SK-N-MC (cell line): ENCODE results near the gene AHSA1.

Experiments used
- DNase-seq: peaks from one replicate; pipeline ENCODE4 v3.0.0-alpha.2; 2011; ENCODE audit warnings: low read depth, low spot score
- H3K27ac ChIP-seq: fragments of 200-600 bp; sonication (generic); 2 replicates; pipeline ENCODE4 v1.5.1; 2016; ENCODE audit warnings: mixed run types
- H3K36me3 ChIP-seq: fragments of 200-600 bp; sonication (generic); 2 replicates; pipeline ENCODE4 v1.6.1; 2017; ENCODE audit warnings: antibody characterized with exemption, low read length, mixed read lengths; ENCODE audit not compliant: insufficient read depth
- H3K4me3 ChIP-seq: fragments of 200-600 bp; sonication (generic); 2 replicates; pipeline ENCODE4 v1.5.1; 2016
- H3K9ac ChIP-seq: fragments of 200-600 bp; sonication (generic); 2 replicates; pipeline ENCODE4 v1.8.0; 2017; ENCODE audit warnings: mixed run types, mixed read lengths; ENCODE audit not compliant: insufficient read length
- H3K9me3 ChIP-seq: fragments of 200-600 bp; sonication (generic); 2 replicates; pipeline ENCODE4 v1.6.1; 2017; ENCODE audit warnings: low read depth, mild to moderate bottlenecking, antibody characterized with exemption, low read length, moderate library complexity, mixed read lengths
- EZH2 ChIP-seq: fragments of 200-600 bp; sonication (generic); IDR thresholded peaks from one replicate; pipeline ENCODE4 v1.6.1; 2017; ENCODE audit warnings: antibody characterized with exemption
- FOXP2 ChIP-seq: optimal IDR thresholded peaks from 2 replicates; pipeline ENCODE3; 2011; ENCODE audit warnings: mild to moderate bottlenecking, moderate library complexity; ENCODE audit not compliant: insufficient read depth; ENCODE audit errors: extremely low read length, control extremely low read depth
- POLR2AphosphoS5 ChIP-seq: IDR thresholded peaks from 2 replicates; pipeline ENCODE4 v1.6.1; 2012; ENCODE audit warnings: mild to moderate bottlenecking, low read depth, low read length, borderline replicate concordance

AHSA1 gene

DNA sequence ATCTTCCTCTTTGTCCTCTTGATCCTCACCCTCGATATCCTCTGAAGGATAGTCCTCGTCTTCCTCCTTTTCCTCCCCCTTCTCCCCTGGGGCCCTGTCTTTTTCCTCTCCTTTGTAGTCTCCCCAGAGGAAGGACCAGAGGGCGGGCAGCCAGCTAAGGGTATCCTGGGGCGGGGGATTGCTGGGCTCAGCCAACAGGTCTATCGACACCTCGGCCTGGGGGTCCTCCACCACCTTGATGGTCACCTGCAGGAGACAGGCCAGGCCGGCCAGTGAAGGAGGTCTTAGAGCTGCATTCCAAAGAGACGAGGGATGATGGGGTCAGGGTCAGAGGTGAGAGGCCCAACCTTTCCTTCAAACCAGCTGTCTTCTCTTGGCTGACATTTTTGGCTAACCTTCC lies 24.5 kb downstream of the AHSA1 start:
- H3K9ac ChIP-seq, result no peak overlapping the region
- no peak overlapping the region for H3K27ac ChIP-seq
- H3K36me3 ChIP-seq, result no peaks in the 10 kb centered on the region
- H3K4me3 ChIP-seq, result no peak overlapping the region
- DNase-seq, result no peak
- TF ChIP-seq FOXP2 (no peak), EZH2 (no peak), POLR2AphosphoS5 (no peak)
- no peaks in the 10 kb centered on the region for H3K9me3 ChIP-seq

DNA sequence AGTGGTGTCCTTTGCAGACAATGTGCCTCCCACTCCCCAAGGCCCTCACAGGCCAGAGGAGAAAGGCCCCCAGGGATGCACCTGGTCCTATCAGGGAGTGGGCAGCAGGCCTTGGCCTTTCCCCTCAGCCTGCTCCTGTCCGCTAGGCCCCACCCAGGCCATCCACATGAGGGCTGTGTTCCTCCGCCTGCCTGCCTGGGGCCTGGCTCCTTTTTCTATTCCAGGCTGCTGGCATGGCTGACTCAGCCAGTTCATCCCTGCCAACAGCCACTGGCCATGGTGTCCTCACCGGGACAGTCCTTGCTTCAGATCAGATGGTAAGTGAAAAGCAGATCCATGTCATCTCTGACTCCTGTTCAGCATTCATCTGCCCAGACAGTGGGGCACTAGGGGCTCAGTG lies 27.4 kb downstream of the AHSA1 start:
- DNase-seq, result no peak
- H3K4me3 ChIP-seq, result no peak overlapping the region
- H3K9ac ChIP-seq, result no peak overlapping the region
- no peak for TF ChIP-seq POLR2AphosphoS5
- no peak overlapping the region for H3K27ac ChIP-seq
- H3K36me3 ChIP-seq, result no peaks in the 10 kb centered on the region
- H3K9me3 ChIP-seq, result no peaks in the 10 kb centered on the region

DNA sequence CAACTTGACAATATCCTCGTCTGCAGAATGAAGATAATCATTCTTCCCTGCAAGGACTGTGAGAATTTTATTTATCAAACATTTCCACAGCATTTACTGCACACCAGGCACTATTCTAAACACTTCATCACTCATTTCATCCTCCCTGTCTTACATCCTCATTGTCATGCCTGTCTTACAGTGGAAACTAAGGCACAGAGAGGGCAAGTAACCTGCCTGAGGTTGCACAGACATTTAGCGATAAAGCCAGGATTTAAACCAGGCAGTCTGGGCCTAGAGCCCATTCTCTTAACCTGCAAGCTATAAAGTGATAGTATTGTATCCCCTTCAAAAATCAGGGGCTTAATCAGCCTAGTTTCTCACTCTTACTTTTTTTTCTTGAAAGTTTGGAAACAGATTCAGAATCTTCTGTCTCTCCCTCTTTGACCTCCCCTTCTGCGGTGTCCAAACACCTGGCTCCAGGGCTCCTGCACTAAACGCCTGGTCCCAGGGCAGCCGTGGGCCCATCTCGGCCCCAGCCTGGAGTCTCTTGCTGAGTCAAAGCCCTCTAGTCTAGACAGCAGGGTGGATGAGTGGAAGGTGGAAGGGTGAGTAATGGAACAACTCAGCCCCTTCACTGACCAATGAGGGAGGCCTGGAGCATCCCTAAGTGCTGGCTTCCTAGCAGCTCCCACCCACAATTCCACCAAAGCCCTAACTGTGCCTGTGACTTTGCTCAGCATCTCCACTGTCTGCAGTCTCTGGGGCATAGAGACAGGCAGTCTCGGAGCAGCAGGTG lies 28.2 kb downstream of the AHSA1 start:
- no peak overlapping the region for H3K4me3 ChIP-seq
- TF ChIP-seq POLR2AphosphoS5 (no peak), EZH2 (no peak), FOXP2 (no peak)
- H3K9me3 ChIP-seq, result no peaks in the 10 kb centered on the region
- no peak for DNase-seq
- no peaks in the 10 kb centered on the region for H3K36me3 ChIP-seq
- no peak overlapping the region for H3K27ac ChIP-seq
- no peak overlapping the region for H3K9ac ChIP-seq

DNA sequence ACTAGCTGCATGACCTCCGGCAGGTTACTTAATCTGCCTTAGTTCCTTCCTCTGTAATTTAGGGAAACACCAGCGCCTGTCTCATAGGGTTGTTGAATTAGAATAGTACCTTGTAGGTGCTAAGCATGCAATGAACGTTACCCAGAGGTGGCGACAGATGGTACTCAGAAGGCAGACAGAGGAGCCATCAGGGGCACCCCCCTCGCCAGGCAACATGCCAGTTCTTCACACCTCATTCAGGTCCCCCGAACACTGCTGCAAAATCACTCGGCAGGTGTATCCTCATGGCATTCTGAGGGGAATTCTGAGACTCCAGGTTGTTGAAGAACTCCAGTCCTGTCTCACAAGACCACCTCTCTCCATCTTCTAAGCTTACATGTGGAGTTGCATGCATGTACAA lies 30.7 kb downstream of the AHSA1 start:
- TF ChIP-seq POLR2AphosphoS5, result no peak
- TF ChIP-seq FOXP2, result no peak
- TF ChIP-seq EZH2, result no peak
- Histone ChIP-seq H3K36me3 (no peaks in the 10 kb centered on the region), H3K9ac (no peak overlapping the region), H3K27ac (no peak overlapping the region), H3K4me3 (no peak overlapping the region), H3K9me3 (no peaks in the 10 kb centered on the region)
- DNase-seq, result no peak

DNA sequence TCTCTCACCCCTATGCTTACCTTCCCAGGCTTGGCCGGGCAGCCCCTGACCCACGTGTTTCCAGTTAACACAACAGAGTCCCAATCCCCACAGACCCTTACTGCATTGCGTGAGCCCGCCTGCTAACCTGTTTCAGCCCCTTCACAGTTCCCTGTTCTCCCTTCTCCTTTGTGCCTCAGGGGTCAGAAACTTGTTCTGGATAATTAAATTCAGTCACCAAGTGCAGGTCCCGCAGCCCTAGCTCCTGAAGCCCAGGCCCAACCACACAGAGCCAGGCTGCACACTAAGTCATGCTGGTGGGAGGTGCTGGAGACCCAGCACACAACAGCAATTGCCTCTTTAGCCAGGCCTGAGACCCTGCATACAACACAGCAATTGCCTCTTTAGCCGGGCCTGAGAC lies 31.1 kb downstream of the AHSA1 start:
- Histone ChIP-seq H3K9ac (no peak overlapping the region), H3K36me3 (no peaks in the 10 kb centered on the region), H3K4me3 (no peak overlapping the region), H3K27ac (no peak overlapping the region), H3K9me3 (no peaks in the 10 kb centered on the region)
- TF ChIP-seq POLR2AphosphoS5 (no peak), EZH2 (no peak), FOXP2 (no peak)
- no peak for DNase-seq

DNA sequence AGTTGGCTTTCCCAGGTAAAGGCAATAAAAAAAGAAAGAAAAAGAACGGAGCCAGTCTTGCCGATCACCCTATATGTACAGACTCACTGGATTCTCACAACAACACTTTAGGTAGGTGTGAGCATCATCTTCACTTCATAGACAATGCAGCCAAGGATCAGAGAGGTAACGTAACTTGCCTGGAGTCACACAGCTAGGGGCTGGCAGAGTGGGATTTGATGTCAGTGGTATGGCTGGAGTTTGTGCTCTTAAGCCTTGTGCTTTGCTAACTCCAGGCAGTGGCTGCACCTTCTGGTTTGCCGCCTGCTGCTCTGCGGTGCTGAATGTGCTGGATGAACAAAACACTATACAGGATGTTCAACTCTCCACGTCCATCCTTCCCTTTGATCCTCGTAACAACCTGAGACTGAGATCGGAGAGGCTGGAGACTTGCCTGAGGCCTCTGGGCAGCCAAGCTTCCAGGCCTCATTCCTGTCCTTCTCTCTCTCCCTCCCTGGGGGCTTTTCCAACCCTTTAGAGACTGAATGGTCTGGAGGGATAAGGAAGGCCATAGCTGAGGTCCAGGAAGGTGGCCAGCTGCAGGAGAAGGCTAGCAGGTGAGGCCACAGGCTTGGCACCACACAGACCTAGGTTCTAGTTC lies 32.6 kb downstream of the AHSA1 start:
- Histone ChIP-seq H3K9ac (no peak overlapping the region), H3K36me3 (no peaks in the 10 kb centered on the region), H3K4me3 (no peak overlapping the region), H3K9me3 (no peaks in the 10 kb centered on the region), H3K27ac (no peak overlapping the region)
- TF ChIP-seq FOXP2, result no peak
- TF ChIP-seq EZH2, result no peak
- no peak for TF ChIP-seq POLR2AphosphoS5
- no peak for DNase-seq

DNA sequence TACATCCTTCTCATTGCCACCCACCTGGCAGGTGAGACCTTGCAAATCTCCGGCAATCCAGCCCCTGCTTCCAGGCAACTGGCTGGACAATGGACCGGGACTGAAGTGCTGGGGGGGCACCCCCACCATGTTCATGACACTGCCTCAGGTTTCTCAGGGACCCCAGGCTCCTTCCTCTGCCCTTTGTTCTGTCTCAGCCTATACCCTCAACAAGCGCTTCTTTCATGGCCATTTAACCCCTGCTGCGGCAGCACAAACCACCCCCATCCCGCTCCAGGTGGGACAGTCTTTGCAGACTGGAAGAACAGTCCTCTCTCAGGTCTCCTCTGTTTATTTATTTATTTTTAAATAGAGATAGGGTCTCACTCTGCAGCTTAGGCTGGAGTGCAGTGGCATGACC lies 33.2 kb downstream of the AHSA1 start:
- H3K9ac ChIP-seq, result no peak overlapping the region
- no peaks in the 10 kb centered on the region for H3K9me3 ChIP-seq
- TF ChIP-seq POLR2AphosphoS5 (no peak), EZH2 (no peak)
- no peak for DNase-seq
- H3K4me3 ChIP-seq, result no peak overlapping the region
- no peak overlapping the region for H3K27ac ChIP-seq
- no peaks in the 10 kb centered on the region for H3K36me3 ChIP-seq

DNA sequence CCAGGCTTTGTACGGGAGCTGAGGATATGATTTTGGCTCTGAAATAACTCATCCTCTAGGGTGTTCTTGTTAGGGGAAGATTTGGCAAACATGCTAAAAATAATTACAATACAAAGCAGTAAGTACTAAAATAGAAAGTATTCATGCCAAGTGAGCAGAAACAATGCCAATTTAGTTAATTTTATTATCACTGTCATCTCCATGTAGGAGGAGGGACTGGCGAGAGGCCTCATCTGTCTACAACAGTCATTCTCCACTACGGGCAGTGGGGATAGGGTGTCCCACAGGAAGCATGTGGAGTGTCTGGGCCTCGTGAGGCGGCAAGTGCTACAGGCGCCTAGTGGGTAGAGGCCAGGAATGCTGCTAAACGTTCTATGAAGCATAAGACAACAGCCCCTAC lies 37.4 kb downstream of the AHSA1 start:
- TF ChIP-seq POLR2AphosphoS5 (no peak), FOXP2 (no peak), EZH2 (no peak)

More for the DNA sequence above, 37.4 kb downstream of the AHSA1 start:
- Histone ChIP-seq H3K36me3 (no peaks in the 10 kb centered on the region), H3K4me3 (no peak overlapping the region), H3K9ac (no peak overlapping the region), H3K9me3 (no peaks in the 10 kb centered on the region), H3K27ac (no peak overlapping the region)
- DNase-seq, result no peak
